GM12864 (cell line): Measurements from ENCODE around the gene FEN1.

Source experiments
- DNase-seq: peaks from one replicate; pipeline ENCODE4 v3.0.0-alpha.2; 2011; ENCODE audit warnings: low read depth
- H3K4me3 ChIP-seq: 2 replicates; pipeline ENCODE4 v1.5.1; 2011; ENCODE audit warnings: mild to moderate bottlenecking, low read depth, low read length, control low read depth
- TF ChIP-seq, protein P1 (sequence below): IDR thresholded peaks from 2 replicates; pipeline ENCODE4 v1.5.1; 2011; ENCODE audit warnings: low read depth, mild to moderate bottlenecking, moderate library complexity, low read length, control low read depth, inconsistent platforms; ENCODE audit errors: missing control alignments

Gene FEN1

DNA sequence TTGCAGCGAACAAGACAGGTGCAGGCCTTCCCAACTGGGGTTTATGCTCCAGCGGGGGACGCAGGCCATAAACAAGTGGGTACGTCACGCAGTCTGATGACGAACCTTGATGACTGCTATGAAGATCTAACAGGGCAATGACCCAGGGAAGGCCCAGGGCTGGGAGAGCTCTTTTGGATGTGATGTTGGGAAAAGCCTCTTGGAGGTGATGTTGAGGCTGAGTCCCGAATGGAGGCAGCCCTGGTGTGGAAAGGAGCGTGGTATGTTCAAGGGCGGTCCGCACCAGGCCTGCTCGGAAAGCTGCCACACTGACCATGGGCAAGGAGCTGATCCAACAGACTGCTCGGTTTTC lies 41.2 kb downstream of the FEN1 start:
- TF ChIP-seq, protein P1, sequence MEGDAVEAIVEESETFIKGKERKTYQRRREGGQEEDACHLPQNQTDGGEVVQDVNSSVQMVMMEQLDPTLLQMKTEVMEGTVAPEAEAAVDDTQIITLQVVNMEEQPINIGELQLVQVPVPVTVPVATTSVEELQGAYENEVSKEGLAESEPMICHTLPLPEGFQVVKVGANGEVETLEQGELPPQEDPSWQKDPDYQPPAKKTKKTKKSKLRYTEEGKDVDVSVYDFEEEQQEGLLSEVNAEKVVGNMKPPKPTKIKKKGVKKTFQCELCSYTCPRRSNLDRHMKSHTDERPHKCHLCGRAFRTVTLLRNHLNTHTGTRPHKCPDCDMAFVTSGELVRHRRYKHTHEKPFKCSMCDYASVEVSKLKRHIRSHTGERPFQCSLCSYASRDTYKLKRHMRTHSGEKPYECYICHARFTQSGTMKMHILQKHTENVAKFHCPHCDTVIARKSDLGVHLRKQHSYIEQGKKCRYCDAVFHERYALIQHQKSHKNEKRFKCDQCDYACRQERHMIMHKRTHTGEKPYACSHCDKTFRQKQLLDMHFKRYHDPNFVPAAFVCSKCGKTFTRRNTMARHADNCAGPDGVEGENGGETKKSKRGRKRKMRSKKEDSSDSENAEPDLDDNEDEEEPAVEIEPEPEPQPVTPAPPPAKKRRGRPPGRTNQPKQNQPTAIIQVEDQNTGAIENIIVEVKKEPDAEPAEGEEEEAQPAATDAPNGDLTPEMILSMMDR: no peak
- DNase-seq: no peak
- peak overlapping the region; percentile 26; the same call in 1 of the 2 replicates for H3K4me3 ChIP-seq

DNA sequence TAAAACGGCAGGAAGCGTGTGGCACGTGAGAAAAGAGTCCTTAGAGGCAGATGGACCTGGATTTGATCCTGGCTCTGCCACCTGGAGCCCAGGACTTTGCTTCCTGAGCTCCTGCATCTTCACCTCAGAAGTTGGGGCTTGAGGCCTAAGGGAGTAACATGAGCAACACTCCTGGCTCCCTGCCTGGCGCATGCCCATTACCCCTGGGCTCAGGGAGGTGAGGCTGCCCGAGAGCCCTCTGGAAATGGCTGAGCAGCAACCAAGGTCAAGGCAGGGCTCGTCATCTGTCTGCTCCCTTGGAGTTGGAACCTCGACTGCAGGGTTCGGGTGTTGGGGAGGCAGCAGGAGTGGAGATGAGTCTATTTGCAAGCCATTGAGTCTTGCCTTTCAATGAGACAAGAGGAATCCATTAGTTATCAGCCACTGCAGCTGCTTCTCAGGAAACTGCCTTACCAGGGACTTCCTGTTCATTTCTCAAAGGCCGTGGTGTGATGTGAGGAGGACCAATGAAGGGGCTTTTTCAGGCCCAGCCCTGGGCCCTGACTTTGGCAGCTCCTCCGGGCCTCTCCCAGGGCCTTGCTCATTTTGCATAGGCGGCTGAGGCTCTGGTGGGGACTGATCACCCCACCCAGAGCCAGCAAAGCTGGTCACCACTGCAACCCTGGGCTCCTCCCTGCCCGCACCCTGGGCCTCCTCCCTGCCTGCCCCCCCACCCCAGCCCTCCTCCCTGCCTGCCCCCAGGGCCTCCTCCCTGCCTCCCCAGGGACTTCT lies 41.8 kb downstream of the FEN1 start:
- peak; percentile 85 for DNase-seq
- H3K4me3 ChIP-seq: peak overlapping the region; percentile 26
- TF ChIP-seq, protein P1: no peak

GRCh38 chr11:61836193-61836592 lies 43.5 kb downstream of the FEN1 start:
- H3K4me3 ChIP-seq: no peak overlapping the region
- DNase-seq: no peak
- TF ChIP-seq, protein P1: no peak

GRCh38 chr11:61837411-61838005 lies 44.8 kb downstream of the FEN1 start:
- H3K4me3 ChIP-seq: no peak overlapping the region
- DNase-seq: no peak
- TF ChIP-seq, protein P1: no peak

- no peak overlapping the region for H3K4me3 ChIP-seq
- TF ChIP-seq, protein P1: no peak
- DNase-seq: no peak
These were observed 45.8 kb downstream of the FEN1 start for GRCh38 chr11:61838501-61838900.

- no peak overlapping the region for H3K4me3 ChIP-seq
- DNase-seq: no peak
- TF ChIP-seq, protein P1: no peak
These were observed 46.2 kb downstream of the FEN1 start for GRCh38 chr11:61838921-61839320.

DNA sequence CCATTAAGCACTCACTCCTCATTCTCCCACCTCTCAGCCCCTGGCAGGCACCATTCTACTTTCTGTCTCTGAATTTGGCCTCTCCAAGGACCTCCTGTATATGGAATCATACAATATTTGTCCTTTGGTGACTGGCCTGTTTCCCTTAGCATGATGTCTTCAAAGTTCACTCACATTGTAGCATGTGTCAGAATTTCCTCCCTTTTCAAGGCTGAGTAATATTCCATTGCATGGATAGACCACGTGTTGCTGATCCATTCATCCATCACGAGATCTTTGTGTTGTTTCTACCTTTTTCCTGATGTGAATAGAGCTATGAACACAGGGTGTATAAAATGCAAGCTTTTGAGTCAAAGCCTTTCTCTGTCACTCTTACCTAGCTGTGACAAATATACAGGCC lies 47.0 kb downstream of the FEN1 start:
- DNase-seq: no peak
- H3K4me3 ChIP-seq: no peak overlapping the region
- TF ChIP-seq, protein P1: no peak
